Measurements from ENCODE around the gene PCDHGA1. TPM values are rescaled to one million over a fixed set of nuclear protein-coding genes. Genes with fewer than 3 reads are reported as not detected.
"Not testable (repeated sequence)": the region's sequence is repeated elsewhere in the genome, so short reads cannot be mapped to it uniquely, and the experiment has no call there.

The PCDHGA1 gene
- total RNA-seq, 1 experiment from 2014 or later: 2.2 TPM

DNA sequence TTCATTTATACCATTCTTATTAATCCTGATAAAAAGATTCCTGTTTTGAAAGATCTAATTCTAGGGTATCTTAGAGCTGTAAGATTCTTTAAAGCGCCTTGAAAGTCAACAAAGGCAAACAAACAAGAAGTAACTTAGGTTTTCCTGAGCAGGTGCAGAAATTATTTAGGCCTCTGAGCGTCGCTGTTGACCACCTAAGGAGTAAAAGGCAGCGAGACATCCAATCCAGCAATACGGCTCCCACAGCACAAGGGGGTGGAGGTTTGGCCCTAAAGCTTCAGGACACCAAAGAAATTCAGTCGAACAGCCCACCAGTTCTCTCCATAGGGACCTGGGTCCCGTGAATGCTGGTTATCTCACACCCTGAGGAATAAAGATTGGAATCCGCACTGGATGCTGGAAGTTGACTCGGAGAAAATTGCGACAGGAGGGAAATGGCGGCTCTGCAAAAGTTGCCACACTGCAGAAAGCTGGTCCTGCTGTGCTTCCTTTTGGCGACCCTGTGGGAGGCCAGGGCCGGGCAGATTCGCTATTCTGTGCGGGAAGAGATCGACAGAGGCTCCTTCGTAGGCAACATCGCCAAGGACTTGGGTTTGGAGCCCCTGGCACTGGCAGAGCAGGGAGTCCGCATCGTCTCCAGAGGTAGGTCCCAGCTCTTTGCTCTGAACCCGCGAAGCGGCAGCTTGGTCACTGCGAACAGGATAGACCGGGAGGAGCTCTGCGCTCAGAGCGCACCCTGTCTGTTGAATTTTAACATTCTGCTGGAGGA lies 8.4 kb downstream of the PCDHGA1 start, which contains the start of gene PCDHGA2:
Gene PCDHGA2 (plus strand): TSS at position 223 of the 769 bp plus-strand sequence.
- ChIA-PET POLR2A (ENCODE audit: low non-redundant PET) (no interaction called here), CTCF (interaction anchor here (0.6 kb wide), 1 partner anchor 225 kb away, joined by 3 read pairs; no protein-coding TSS in a partner anchor)
- BruUV-seq (replicated peaks): no TSS peak
- intact Hi-C loops (cut with micrococcal nuclease; ENCODE audit: unreplicated experiment): no loop called here
- peak; percentile 65 for DNase-seq (ENCODE audit: low spot score)
- Histone ChIP-seq H3K4me1 (ENCODE audit: insufficient read depth, low read length, poor library complexity, severe bottlenecking) (no peaks in the 10 kb centered on the region), H3K27me3 (replicated peaks; ENCODE audit: insufficient read depth, low read depth, low read length, poor library complexity) (no peaks in the 10 kb centered on the region), H3K36me3 (ENCODE audit: insufficient read depth, low read length, poor library complexity, severe bottlenecking) (no peaks in the 10 kb centered on the region), H3K9me3 (ENCODE audit: low read depth, low read length, poor library complexity, severe bottlenecking) (peaks cover 48% of the 10 kb centered on the region), H3K27ac (ENCODE audit: low read depth, low read length, poor library complexity, severe bottlenecking) (no peak within 1 kb of the TSS), H3K4me3 (ENCODE audit: low read depth, low read length, poor library complexity, severe bottlenecking) (no peak within 1 kb of the TSS)
- peak; percentile 55 for TF ChIP-seq CTCF (conservative IDR thresholded peaks at IDR 0.05; ENCODE audit: low read depth, low read length)
- TF ChIP-seq EZH2 (IDR thresholded peaks at IDR 0.05; ENCODE audit: borderline replicate concordance, low read depth, low read length, poor library complexity, severe bottlenecking): no peak

DNA sequence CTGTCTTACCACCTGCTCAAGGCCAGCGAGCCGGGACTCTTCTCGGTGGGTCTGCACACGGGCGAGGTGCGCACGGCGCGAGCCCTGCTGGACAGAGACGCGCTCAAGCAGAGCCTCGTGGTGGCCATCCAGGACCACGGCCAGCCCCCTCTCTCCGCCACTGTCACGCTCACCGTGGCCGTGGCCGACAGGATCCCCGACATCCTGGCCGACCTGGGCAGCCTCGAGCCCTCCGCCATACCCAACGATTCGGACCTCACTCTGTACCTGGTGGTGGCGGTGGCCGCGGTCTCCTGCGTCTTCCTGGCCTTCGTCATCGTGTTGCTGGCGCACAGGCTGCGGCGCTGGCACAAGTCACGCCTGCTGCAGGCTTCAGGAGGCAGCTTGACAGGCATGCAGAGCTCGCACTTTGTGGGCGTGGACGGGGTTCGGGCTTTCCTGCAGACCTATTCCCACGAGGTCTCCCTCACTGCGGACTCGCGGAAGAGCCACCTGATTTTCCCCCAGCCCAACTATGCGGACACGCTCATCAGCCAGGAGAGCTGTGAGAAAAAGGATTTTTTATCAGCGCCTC lies 10.6 kb downstream of the PCDHGA1 start:
- H3K27me3 ChIP-seq (replicated peaks; ENCODE audit: insufficient read depth, low read depth, low read length, poor library complexity); POLR2A ChIA-PET (ENCODE audit: low non-redundant PET): not testable (repeated sequence)

DNA sequence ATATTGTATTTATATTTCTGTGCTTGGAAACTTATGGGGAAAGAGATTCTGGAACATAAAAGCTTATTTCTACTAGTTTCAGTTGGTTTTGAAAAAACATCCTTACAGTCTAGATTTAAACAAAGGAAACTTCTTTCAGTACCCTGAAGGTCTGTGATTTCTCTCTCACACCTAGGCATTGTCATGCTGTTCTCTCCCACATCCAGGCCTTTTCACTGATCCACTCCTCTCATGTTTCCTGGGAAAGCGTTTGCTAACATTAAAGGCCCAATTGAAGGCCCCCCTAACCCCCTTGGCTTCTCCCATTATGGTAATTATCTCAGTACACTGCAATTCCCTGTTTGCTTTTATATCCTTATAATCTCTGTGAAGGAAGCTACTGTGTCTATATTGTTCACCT lies 12.5 kb downstream of the PCDHGA1 start:
- no peaks in the 10 kb centered on the region for H3K4me1 ChIP-seq (ENCODE audit: insufficient read depth, low read length, poor library complexity, severe bottlenecking)

More for the DNA sequence above, 10.6 kb downstream of the PCDHGA1 start:
- H3K27ac ChIP-seq (ENCODE audit: low read depth, low read length, poor library complexity, severe bottlenecking); intact Hi-C loops (cut with micrococcal nuclease; ENCODE audit: unreplicated experiment); H3K4me1 ChIP-seq (ENCODE audit: insufficient read depth, low read length, poor library complexity, severe bottlenecking); DNase-seq (ENCODE audit: low spot score); H3K36me3 ChIP-seq (ENCODE audit: insufficient read depth, low read length, poor library complexity, severe bottlenecking); CTCF ChIA-PET; BruUV-seq (replicated peaks); H3K4me3 ChIP-seq (ENCODE audit: low read depth, low read length, poor library complexity, severe bottlenecking): not testable (repeated sequence)
- peaks cover 41% of the 10 kb centered on the region for H3K9me3 ChIP-seq (ENCODE audit: low read depth, low read length, poor library complexity, severe bottlenecking)

More for the DNA sequence above, 12.5 kb downstream of the PCDHGA1 start:
- H3K4me3 ChIP-seq (ENCODE audit: low read depth, low read length, poor library complexity, severe bottlenecking): no peak overlapping the region
- ChIA-PET CTCF (no interaction called here), POLR2A (ENCODE audit: low non-redundant PET) (no interaction called here)
- H3K36me3 ChIP-seq (ENCODE audit: insufficient read depth, low read length, poor library complexity, severe bottlenecking): no peaks in the 10 kb centered on the region
- DNase-seq (ENCODE audit: low spot score): no peak
- intact Hi-C loops (cut with micrococcal nuclease; ENCODE audit: unreplicated experiment): no loop called here
- TF ChIP-seq CTCF (conservative IDR thresholded peaks at IDR 0.05; ENCODE audit: low read depth, low read length) (no peak), EZH2 (IDR thresholded peaks at IDR 0.05; ENCODE audit: borderline replicate concordance, low read depth, low read length, poor library complexity, severe bottlenecking) (no peak)
- BruUV-seq (replicated peaks): no TSS peak
- H3K27ac ChIP-seq (ENCODE audit: low read depth, low read length, poor library complexity, severe bottlenecking): no peak overlapping the region
- H3K27me3 ChIP-seq (replicated peaks; ENCODE audit: insufficient read depth, low read depth, low read length, poor library complexity): no peaks in the 10 kb centered on the region
- peaks cover 30% of the 10 kb centered on the region for H3K9me3 ChIP-seq (ENCODE audit: low read depth, low read length, poor library complexity, severe bottlenecking)

All from A673 (cell line).